Hepatocyte (in vitro differentiated cells): ENCODE data around the gene COL13A1. TPM values are rescaled to one million over a fixed set of nuclear protein-coding genes. Genes with fewer than 3 reads are reported as not detected.

ENCODE experiments used
- DNase-seq: peaks from one replicate; pipeline ENCODE4 v3.0.0-alpha.2; 2016; ENCODE audit warnings: low spot score
- H2AFZ ChIP-seq: fragments of 200-600 bp; sonication (generic); 2 replicates; pipeline ENCODE4 v1.6.0; 2016; ENCODE audit warnings: antibody characterized with exemption, mild to moderate bottlenecking
- H3K27ac ChIP-seq: fragments of 200-600 bp; sonication (generic); 2 replicates; pipeline ENCODE4 v1.5.1; 2016; ENCODE audit warnings: mild to moderate bottlenecking
- H3K27me3 ChIP-seq: fragments of 200-600 bp; sonication (generic); 2 replicates; pipeline ENCODE4 v1.6.1; 2016
- H3K36me3 ChIP-seq: fragments of 200-600 bp; sonication (generic); replicated peaks from 2 replicates; pipeline ENCODE4 v1.5.1; 2016; ENCODE audit warnings: low read depth; ENCODE audit not compliant: insufficient read depth
- H3K4me1 ChIP-seq: fragments of 200-600 bp; sonication (generic); 2 replicates; pipeline ENCODE4 v1.5.1; 2016; ENCODE audit warnings: mild to moderate bottlenecking, moderate library complexity; ENCODE audit not compliant: insufficient read depth
- H3K4me2 ChIP-seq: fragments of 200-600 bp; sonication (generic); 2 replicates; pipeline ENCODE4 v1.6.0; 2016
- H3K4me3 ChIP-seq: fragments of 200-600 bp; sonication (generic); 2 replicates; pipeline ENCODE4 v1.5.1; 2016; ENCODE audit warnings: mild to moderate bottlenecking
- H3K79me2 ChIP-seq: fragments of 200-600 bp; sonication (generic); 2 replicates; pipeline ENCODE4 v1.6.0; 2017; ENCODE audit warnings: mild to moderate bottlenecking
- H3K9me2 ChIP-seq: fragments of 200-600 bp; sonication (generic); replicated peaks from 2 replicates; pipeline ENCODE4 v1.6.0; 2017; ENCODE audit warnings: mild to moderate bottlenecking; ENCODE audit not compliant: insufficient read depth
- H3K9me3 ChIP-seq: fragments of 200-600 bp; sonication (generic); 2 replicates; pipeline ENCODE4 v1.5.1; 2016; ENCODE audit warnings: low read depth, mild to moderate bottlenecking
- H4K20me1 ChIP-seq: fragments of 200-600 bp; sonication (generic); 2 replicates; pipeline ENCODE4 v1.6.0; 2016; ENCODE audit warnings: mild to moderate bottlenecking; ENCODE audit not compliant: insufficient read depth, poor library complexity, severe bottlenecking
- CTCF ChIP-seq: fragments of 200-600 bp; sonication (generic); IDR thresholded peaks from 2 replicates; pipeline ENCODE4 v1.5.1; 2016; ENCODE audit warnings: antibody characterized with exemption, mild to moderate bottlenecking; ENCODE audit not compliant: poor library complexity
- EZH2 ChIP-seq: fragments of 200-600 bp; sonication (generic); IDR thresholded peaks from 2 replicates; pipeline ENCODE4 v1.6.1; 2016; ENCODE audit warnings: antibody characterized with exemption, mild to moderate bottlenecking, borderline replicate concordance
- EZH2phosphoT487 ChIP-seq: fragments of 200-600 bp; sonication (generic); IDR thresholded peaks from one replicate; pipeline ENCODE4 v1.6.1; 2018; ENCODE audit warnings: antibody characterized with exemption, mild to moderate bottlenecking, low read depth, moderate library complexity; ENCODE audit not compliant: unreplicated experiment, severe bottlenecking
- WGBS: methylation state at CpG from one replicate; pipeline ENCODE4 v1.1.6; 2016; ENCODE audit warnings: low lambda C conversion rate; ENCODE audit errors: missing lambda C conversion rate; 5-methylcytosine and 5-hydroxymethylcytosine counted together
- polyA plus RNA-seq: library from polyadenylated mRNA; unstranded; fragments of >200 nt; fragmentation: Nextera tagmentation; extraction: Ambion mirVana; gene quantifications from 2 replicates; pipeline ENCODE4 v1.2.1, GENCODE V29; 2016
- total RNA-seq: library from RNA; depleted of rRNA; stranded (reverse); fragments of >200 nt; gene quantifications from 2 replicates; pipeline ENCODE4 v1.2.3, GENCODE V29; 2014

The COL13A1 gene
- total and polyA plus RNA-seq, 2 experiments from 2014 or later: 4.5 to 8.5 TPM

DNA sequence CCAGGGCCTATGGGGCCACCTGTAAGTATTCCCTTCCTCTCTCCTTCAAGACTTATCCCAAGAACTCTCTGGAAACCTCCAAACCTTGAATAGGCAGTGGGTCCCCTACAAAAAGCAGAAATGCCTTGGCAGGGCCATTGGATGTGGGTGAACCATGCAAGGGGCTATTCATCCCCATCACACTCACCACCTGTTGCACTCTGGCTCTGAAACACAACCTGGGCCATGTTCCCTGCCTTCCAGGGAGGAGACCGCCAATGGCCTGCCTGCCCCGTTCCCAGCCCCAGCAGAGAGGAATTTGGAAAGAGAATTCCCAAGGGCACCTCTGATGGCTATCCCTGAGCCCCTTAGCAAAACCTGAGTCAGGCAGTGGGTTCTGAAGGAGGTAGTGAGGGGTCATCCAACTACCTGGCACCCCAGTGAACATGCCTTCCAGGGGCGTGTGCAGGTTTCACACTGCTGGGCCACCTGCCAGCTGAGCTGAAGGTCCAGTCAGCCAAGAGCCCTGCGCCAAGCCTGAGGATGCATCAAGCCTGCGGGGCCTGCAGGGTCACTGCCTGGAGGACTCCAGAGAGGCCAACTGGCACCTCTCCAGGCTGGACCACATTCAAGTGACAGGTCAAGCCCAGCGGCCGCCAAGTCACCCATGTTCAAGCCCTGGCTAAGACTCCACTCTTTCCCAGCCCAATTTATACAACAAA is 101.3 kb downstream of the COL13A1 start:
- Histone ChIP-seq H2AFZ (no peak overlapping the region), H3K9me2 (no peaks in the 10 kb centered on the region), H3K4me2 (no peak overlapping the region), H4K20me1 (no peaks in the 10 kb centered on the region), H3K9me3 (no peaks in the 10 kb centered on the region), H3K27me3 (no peaks in the 10 kb centered on the region), H3K4me1 (peaks cover 21% of the 10 kb centered on the region), H3K4me3 (no peak overlapping the region), H3K79me2 (no peaks in the 10 kb centered on the region), H3K36me3 (no peaks in the 10 kb centered on the region), H3K27ac (no peak overlapping the region)
- 90% methylated on average over 7 of the region's 7 CpGs for WGBS
- DNase-seq: no peak
- TF ChIP-seq EZH2phosphoT487 (no peak), EZH2 (no peak), CTCF (no peak)

GRCh38 chr10:69904533-69904932 is 102.8 kb downstream of the COL13A1 start:
- H4K20me1 ChIP-seq: no peaks in the 10 kb centered on the region
- no peaks in the 10 kb centered on the region for H3K36me3 ChIP-seq
- H2AFZ ChIP-seq: no peak overlapping the region
- no peak for DNase-seq
- no peak overlapping the region for H3K4me2 ChIP-seq
- H3K9me3 ChIP-seq: no peaks in the 10 kb centered on the region
- H3K9me2 ChIP-seq: no peaks in the 10 kb centered on the region
- H3K27me3 ChIP-seq: no peaks in the 10 kb centered on the region
- WGBS: 96% methylated on average over 5 of the region's 5 CpGs
- H3K27ac ChIP-seq: no peak overlapping the region
- no peak overlapping the region for H3K4me3 ChIP-seq
- peaks cover 12% of the 10 kb centered on the region for H3K4me1 ChIP-seq
- TF ChIP-seq EZH2phosphoT487 (no peak), EZH2 (no peak), CTCF (no peak)
- H3K79me2 ChIP-seq: no peaks in the 10 kb centered on the region

DNA sequence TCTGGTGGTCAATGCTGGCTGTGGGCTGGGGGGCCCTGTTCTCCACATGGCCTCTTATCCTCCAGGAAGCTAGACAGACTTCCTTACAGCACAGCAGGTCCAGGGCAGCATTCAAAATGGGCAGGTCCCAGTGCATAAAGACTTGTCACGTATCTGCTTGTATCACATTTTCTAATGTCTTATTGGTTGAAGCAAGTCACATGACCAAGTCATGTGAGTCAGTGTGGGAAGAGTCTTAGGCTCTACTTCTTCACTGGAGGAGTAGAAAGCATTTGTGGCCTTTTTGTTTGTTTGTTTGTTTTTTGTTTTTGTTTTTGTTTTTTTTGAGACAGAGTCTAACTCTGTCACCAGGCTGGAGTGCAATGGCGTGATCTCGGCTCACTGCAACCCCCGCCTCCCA is 104.7 kb downstream of the COL13A1 start:
- no peaks in the 10 kb centered on the region for H3K79me2 ChIP-seq
- no peak overlapping the region for H3K27ac ChIP-seq
- H3K27me3 ChIP-seq: no peaks in the 10 kb centered on the region
- no peaks in the 10 kb centered on the region for H3K36me3 ChIP-seq
- no peaks in the 10 kb centered on the region for H3K9me2 ChIP-seq
- no peak overlapping the region for H3K4me3 ChIP-seq
- no peak for TF ChIP-seq EZH2phosphoT487
- TF ChIP-seq EZH2: no peak
- no peak for TF ChIP-seq CTCF
- H4K20me1 ChIP-seq: no peaks in the 10 kb centered on the region
- H3K4me2 ChIP-seq: no peak overlapping the region
- no peaks in the 10 kb centered on the region for H3K9me3 ChIP-seq
- H2AFZ ChIP-seq: no peak overlapping the region
- no peak for DNase-seq
- H3K4me1 ChIP-seq: peaks cover 10% of the 10 kb centered on the region
- WGBS: 93% methylated on average over 4 of the region's 4 CpGs
